SU-DHL-6 (cell line): ENCODE results near the gene TNFRSF25.

Experiments
- EZH2phosphoT487 ChIP-seq: fragments of 200-600 bp; sonication (generic), shearing (Covaris generic); conservative IDR thresholded peaks from 2 replicates; pipeline ENCODE4 v1.6.1; 2018; ENCODE audit warnings: mild to moderate bottlenecking, antibody characterized with exemption, low read length, moderate library complexity, mixed read lengths
- TF ChIP-seq, protein P1 (sequence below): fragments of 200-600 bp; sonication (generic); IDR thresholded peaks from one replicate; pipeline ENCODE4 v1.5.1; 2017; ENCODE audit warnings: antibody characterized with exemption, mild to moderate bottlenecking, low read length, moderate library complexity; ENCODE audit not compliant: insufficient read depth, poor library complexity, severe bottlenecking

DNA sequence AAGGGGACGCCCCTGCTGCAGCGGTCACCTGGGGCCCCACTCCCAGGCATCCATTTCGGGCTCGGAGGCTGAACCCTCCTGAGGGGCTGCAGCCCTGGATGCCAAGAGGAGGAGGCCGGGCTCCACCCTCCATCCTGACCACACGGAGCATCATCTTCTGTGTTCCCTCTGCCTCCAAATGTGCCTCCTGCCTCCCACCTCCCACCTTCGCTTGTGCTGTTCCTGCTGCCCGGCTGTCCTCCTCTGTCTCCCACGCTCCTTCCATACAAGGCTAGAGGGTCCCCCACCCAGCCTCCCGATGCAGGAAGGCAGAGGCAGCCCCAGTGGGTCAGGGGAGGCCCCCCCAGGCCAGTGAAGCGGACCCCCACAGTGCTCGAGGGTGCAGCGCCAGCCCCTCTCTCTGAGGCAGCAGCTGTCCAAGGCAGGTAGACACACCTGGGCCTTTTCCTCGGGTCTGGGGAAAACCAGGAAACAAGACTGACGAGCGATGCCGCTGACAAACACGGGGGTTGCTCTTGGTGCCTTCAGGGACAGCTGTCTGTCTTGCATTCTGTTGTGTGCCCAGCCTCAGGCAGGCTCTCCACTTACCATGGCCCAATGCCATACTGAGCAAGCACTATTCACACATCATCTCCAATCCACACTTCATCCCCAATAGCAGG, 42.3 kb upstream of the TNFRSF25 start:
- TF ChIP-seq, protein P1, sequence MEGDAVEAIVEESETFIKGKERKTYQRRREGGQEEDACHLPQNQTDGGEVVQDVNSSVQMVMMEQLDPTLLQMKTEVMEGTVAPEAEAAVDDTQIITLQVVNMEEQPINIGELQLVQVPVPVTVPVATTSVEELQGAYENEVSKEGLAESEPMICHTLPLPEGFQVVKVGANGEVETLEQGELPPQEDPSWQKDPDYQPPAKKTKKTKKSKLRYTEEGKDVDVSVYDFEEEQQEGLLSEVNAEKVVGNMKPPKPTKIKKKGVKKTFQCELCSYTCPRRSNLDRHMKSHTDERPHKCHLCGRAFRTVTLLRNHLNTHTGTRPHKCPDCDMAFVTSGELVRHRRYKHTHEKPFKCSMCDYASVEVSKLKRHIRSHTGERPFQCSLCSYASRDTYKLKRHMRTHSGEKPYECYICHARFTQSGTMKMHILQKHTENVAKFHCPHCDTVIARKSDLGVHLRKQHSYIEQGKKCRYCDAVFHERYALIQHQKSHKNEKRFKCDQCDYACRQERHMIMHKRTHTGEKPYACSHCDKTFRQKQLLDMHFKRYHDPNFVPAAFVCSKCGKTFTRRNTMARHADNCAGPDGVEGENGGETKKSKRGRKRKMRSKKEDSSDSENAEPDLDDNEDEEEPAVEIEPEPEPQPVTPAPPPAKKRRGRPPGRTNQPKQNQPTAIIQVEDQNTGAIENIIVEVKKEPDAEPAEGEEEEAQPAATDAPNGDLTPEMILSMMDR, result no peak
- TF ChIP-seq EZH2phosphoT487, result no peak
